HG03442 (cell line): ENCODE results near the gene IGF2R.
"Not testable (repeated sequence)": the region's sequence is repeated elsewhere in the genome, so short reads cannot be mapped to it uniquely, and the experiment has no call there.

Source experiments
- ATAC-seq: cut with Tn5 transposase; IDR thresholded peaks from one replicate; pipeline ENCODE4 v1.9.1; 2021; ENCODE audit warnings: mild to moderate bottlenecking, moderate library complexity; ENCODE audit not compliant: unreplicated experiment

The IGF2R gene

GRCh38 chr6:159948199-159948598 is 20.7 kb upstream of the IGF2R start:
- no peak for ATAC-seq

DNA sequence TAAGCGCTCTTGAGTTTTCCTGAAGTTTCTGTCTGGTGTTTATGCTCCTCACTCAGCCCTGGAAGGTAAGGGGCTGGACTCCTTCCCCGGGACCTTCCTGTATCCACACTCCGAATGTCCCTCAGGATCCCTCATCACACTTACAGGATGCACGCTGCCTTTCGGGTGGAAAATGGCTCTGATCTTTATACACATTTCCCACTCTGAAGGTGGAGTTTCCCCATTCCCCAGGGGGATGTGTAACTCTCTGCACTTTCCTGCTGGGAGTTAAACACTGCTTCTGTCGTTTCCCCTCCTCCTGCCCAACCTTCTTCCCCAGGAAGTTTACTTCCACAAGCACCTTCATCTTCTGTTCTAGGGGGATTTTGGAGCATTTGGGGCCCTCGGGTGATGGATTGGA is 17.1 kb upstream of the IGF2R start:
- no peak for ATAC-seq

- ATAC-seq: no peak
These were observed 16.4 kb upstream of the IGF2R start for GRCh38 chr6:159952289-159953005.

GRCh38 chr6:159953091-159953601 is 15.7 kb upstream of the IGF2R start:
- no peak for ATAC-seq

DNA sequence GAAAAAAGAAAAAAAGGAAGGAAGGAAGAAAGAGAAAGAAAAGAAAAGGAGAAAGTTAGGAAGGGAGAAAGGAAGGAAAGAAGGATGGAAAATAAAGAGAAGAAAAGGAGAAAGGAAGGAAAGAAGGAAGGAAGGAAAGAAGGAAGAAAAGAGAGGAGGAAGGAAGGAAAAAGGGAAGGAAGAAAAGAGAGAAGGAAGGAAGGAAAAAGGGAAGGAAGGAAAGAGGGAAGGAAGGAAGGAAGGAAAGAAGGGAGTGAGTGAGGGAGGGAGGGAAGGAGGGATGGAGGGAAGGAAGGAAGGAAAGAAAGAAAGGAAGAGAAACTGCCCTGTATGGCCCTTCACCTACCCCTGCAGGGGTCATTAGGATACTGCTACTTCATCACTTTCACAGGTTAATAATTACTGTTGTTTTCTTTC is 12.9 kb upstream of the IGF2R start:
- no peak for ATAC-seq

DNA sequence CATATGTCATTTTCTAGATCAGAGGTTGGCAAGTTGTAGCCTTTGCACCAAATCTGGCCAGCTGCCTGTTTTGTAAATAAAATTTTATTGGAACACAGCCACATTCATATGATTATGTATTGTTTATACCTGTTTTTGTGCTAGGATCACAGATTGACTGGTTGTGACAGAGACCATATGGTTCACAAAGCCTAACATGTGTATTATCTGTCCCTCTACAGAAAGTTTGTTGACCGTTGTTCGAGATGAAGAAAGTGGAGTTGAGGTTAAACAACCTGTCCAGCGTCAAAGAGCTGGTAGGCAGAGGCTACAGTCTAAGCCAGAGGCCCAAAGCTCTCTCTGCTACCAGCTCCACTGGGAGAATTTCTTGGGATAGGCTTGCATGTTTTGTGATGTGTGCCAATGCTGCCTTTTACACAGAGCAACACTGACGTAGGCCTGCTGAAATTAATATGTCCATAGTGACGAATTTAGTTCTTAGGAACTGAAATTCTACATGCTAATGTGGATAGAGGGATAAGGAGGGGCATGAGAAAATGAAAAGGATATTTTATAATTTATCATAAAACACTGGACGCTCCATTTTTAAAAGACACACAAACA is 11.7 kb upstream of the IGF2R start:
- no peak for ATAC-seq

- ATAC-seq: peak; percentile 85
These were observed 9.5 kb upstream of the IGF2R start for GRCh38 chr6:159959165-159959975.

DNA sequence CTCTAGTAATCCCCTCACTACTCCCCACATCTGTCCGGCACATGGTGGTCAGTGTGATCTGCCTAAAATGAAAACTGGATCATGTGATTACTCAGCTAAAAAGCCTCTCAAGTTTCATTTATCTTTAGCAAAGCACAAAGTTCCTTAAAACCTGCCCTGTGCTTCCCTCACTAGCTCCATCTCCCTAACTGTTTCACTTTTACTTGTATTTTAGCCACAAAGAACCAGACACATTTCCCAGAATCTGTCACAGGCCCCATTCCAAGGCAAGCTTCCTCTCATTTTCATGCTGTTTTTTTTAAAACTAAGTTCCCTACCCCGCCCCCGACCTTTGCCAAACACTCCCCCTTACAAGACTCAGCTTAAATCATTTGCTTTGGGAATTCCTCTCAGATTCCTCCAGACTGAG is 8.9 kb upstream of the IGF2R start:
- no peak for ATAC-seq

- no peak for ATAC-seq
These were observed 8.4 kb upstream of the IGF2R start for GRCh38 chr6:159960485-159960884.

GRCh38 chr6:159961528-159961927 is 7.4 kb upstream of the IGF2R start:
- ATAC-seq: no peak

DNA sequence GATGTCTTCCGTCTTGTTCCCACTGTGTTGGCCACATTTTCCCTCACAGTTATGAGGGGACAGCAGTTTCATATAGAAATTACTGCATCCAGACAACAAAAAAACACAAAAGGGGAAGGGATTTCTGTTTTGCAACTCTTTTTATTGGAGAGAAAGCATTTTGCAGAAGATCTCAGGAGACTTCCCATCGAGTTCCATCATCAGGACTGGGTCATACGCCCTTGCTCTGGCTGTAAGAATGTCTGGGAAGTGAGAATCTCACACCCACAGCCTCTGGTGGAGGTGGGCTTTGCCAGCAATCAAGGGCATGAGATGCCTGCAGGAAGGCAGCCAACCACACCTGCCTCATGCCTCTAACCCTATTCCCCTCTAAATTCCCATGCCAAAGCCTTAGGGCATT is 5.8 kb upstream of the IGF2R start:
- ATAC-seq: no peak

GRCh38 chr6:159964046-159964445 is 4.8 kb upstream of the IGF2R start:
- ATAC-seq: no peak

DNA sequence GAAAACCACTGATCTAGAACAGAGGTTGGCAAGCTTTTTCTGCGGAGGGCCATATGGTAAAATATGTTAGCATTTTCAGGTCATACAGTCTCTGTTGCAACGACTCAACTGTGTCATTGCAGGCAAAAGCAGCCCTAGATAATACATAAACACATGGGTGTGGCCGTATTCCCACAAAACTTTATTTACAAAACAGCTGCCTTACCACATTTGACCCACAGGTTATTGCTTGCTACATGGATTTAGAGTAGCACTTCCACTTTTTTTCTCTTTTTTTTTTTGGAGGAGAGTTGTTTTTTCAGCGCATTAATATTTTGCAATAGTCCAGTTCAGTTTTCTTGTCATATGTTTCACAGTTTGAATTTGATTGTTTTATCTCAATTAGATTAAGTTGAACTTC is 2.5 kb upstream of the IGF2R start:
- no peak for ATAC-seq

DNA sequence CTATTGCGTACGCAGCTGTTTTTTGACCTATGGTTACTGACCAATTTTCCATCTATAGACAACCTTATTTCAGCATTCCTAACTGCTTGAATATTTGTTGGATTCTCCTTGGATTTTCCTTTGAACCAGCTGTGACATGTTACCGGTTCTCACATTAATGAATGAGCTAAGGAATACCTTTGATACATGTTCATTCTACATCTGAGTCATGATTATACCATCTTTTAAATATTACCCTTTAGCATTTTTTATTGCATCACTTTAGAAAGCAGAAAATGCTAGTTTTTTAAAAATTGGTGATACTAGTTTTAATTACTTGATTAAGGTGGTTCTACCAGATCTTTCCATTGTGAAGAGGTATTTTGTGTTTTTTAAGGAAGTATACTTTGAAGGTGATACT is 1.9 kb upstream of the IGF2R start:
- ATAC-seq: no peak

GRCh38 chr6:159967621-159968020 is 1.3 kb upstream of the IGF2R start:
- ATAC-seq: not testable (repeated sequence)

- ATAC-seq: peak; percentile 30
These were observed 476 bp downstream of the IGF2R start for GRCh38 chr6:159969204-159969912.

DNA sequence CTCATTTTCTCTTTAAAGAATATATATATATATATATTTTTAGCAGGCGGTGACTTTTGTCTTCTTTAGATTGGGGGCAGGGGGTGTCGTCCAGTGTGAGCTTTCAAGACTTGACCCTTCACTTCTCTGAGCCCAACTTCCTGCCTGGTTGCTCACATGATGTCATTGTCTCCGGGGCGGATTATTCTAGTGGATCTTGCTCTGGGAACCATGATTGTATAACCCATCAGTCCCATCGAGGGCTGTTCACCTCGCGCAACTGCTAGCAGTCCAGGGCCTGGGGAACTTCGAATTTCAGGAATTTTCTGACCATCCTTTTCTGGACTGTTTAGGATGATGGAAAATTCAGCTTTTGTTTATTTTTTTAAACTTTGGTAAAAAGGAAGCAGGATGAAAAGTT is 1.0 kb downstream of the IGF2R start:
- peak; percentile 27 for ATAC-seq

DNA sequence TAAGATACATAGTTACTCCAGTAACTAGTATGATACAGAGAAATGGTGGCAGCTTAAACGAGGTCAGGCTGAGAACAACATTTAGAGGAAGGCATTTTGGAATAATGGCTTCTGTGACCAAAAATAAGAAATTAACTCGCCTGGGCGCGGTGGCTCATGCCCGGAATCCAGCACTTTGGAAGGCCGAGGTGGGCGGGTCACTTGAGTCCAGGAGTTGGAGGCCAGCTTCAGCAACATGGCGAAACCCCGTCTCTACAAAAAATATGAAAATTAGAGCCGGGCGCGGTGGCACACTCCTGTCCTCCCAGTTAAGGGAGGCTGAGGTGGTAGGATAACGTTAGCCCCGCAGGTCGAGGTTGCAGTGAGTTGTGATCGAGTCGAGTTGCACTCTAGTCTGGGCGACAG is 1.8 kb downstream of the IGF2R start:
- no peak for ATAC-seq

DNA sequence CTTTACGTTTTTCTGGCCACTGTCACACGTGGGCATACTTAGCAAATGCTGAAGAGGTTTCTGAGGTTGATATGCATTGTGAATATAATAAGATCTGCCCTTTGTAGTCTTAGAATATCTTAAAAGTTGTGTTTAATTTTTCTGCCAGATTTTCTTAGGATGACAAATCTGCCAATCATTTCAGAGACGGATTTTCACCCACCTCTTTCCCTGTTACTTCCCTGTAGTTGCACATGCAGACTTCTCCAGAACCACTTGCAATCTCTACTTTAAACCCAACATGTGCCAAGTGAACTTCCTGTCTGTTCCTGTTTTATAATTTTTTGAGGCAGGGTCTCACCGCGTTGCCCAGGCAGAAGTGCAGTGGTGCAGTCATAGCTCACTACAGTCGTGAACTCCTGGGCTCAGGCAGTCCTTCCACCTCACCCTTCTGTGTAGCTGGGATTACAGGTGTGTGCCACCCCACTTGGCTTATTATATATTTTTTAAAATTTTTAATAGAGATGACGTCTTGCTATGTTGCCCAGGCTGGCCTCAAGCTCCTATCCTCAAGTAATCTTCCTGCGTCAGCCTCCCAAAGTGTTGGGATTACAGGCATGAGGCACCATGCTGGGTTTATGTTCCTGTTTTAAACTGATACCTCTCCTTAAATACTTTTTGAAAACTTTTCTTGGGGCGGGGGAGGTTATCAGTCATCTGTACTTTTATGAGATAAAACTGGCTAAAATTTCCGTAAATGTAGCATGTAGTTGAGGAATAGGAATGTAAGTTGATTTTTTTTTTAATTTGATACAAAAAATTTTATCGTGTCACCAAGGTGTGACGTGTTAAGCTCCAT is 2.7 kb downstream of the IGF2R start:
- ATAC-seq: no peak
